Endothelial cell of umbilical vein (primary cell): ENCODE data around the gene RPL39L. TPM values are rescaled to one million over a fixed set of nuclear protein-coding genes. Genes with fewer than 3 reads are reported as not detected.

Source experiments
- BruUV-seq: library from RNA; stranded (reverse); fragments of 400-500 nt; replicated peaks from 2 replicates; lab custom pipeline; 2021; lab: Mats Ljungman, UMichigan
- CTCF ChIA-PET: fragments of 300-600, 350-600 bp; sonication (Branson Sonifier 250); formaldehyde crosslinking; loops from one replicate; lab custom pipeline; 2021; ENCODE audit warnings: antibody characterized with exemption, inconsistent platforms; lab: Charles Lee
- POLR2A ChIA-PET: fragments of 300-600, 350-600 bp; sonication (Branson Sonifier 250); formaldehyde crosslinking; loops from one replicate; lab custom pipeline; 2021; ENCODE audit warnings: antibody characterized with exemption, inconsistent platforms; lab: Charles Lee
- DNase-seq: peaks from one replicate; pipeline ENCODE4 v3.0.0-alpha.2; 2011; ENCODE audit warnings: low read depth, low spot score
- FAIRE-seq: peaks from 2 replicates; lab custom pipeline; 2011; peaks lifted over from hg19 to GRCh38; lab: Jason Lieb, UNC
- H2AFZ ChIP-seq: 2 replicates; pipeline ENCODE4 v1.6.0; 2012; ENCODE audit warnings: low read depth, low read length, control low read depth, inconsistent platforms
- H3K27ac ChIP-seq: 2 replicates; pipeline ENCODE4 v1.5.1; 2011; ENCODE audit warnings: low read depth, mild to moderate bottlenecking, control low read depth, low read length, moderate library complexity; ENCODE audit not compliant: insufficient read depth
- H3K27me3 ChIP-seq, 2 experiments: 2 replicates each; pipeline versions ENCODE4 v1.6.0 to v1.6.1; 2011; ENCODE audit warnings: low read length in 2 of 2, mixed read lengths in 1 of 2; ENCODE audit not compliant: control insufficient read depth in 2 of 2, insufficient read depth in 2 of 2
- H3K36me3 ChIP-seq, 2 experiments: 2 replicates in 1 of 2; 3 replicates in 1 of 2; pipeline ENCODE4 v1.5.1; 2011; ENCODE audit warnings: low read length in 2 of 2, mild to moderate bottlenecking in 1 of 2, moderate library complexity in 1 of 2; ENCODE audit not compliant: control insufficient read depth in 2 of 2, insufficient read depth in 2 of 2; ENCODE audit errors: extremely low read depth in 1 of 2
- H3K4me1 ChIP-seq: 3 replicates; pipeline ENCODE4 v1.5.1; 2011; ENCODE audit warnings: mild to moderate bottlenecking, low read length; ENCODE audit not compliant: control insufficient read depth, insufficient read depth; ENCODE audit errors: extremely low read depth
- H3K4me2 ChIP-seq: 2 replicates; pipeline ENCODE4 v1.6.1; 2011; ENCODE audit warnings: low read length, control low read depth, mixed read lengths; ENCODE audit not compliant: insufficient read depth
- H3K4me3 ChIP-seq, 3 experiments: fragments of 200-600 bp in 1 of 3; sonication (generic), shearing (Covaris generic) in 1 of 3; replicated peaks in 1 of 3; 2 replicates each; pipeline ENCODE4 v1.5.1; 2011 to 2016; ENCODE audit warnings: control low read depth in 3 of 3, low read length in 3 of 3, mild to moderate bottlenecking in 2 of 3, inconsistent platforms in 1 of 3, low read depth in 1 of 3, moderate library complexity in 1 of 3; ENCODE audit not compliant: insufficient read depth in 1 of 3
- H3K79me2 ChIP-seq: 2 replicates; pipeline ENCODE4 v1.6.0; 2012; ENCODE audit warnings: low read length, inconsistent platforms; ENCODE audit not compliant: control insufficient read depth, insufficient read depth
- H3K9ac ChIP-seq: replicated peaks from 2 replicates; pipeline ENCODE3; 2011; ENCODE audit warnings: low read length, control low read depth; ENCODE audit not compliant: insufficient read depth; ENCODE audit errors: extremely low read depth
- H3K9me1 ChIP-seq: replicated peaks from 3 replicates; pipeline ENCODE4 v1.6.0; 2011; ENCODE audit warnings: mild to moderate bottlenecking, low read length; ENCODE audit not compliant: control insufficient read depth, insufficient read depth; ENCODE audit errors: extremely low read depth
- H3K9me3 ChIP-seq: replicated peaks from 2 replicates; pipeline ENCODE4 v1.5.1; 2012; ENCODE audit warnings: low read length, inconsistent platforms; ENCODE audit not compliant: control insufficient read depth, insufficient read depth
- H4K20me1 ChIP-seq: replicated peaks from 2 replicates; pipeline ENCODE3; 2011; ENCODE audit warnings: mild to moderate bottlenecking, low read length; ENCODE audit not compliant: control insufficient read depth, insufficient read depth; ENCODE audit errors: extremely low read depth
- CTCF ChIP-seq, 2 donors: IDR thresholded peaks; 1 replicate in 1 of 2; 2 replicates in 1 of 2; pipeline ENCODE4 v1.5.1; 2011; ENCODE audit warnings: low read length in 2 of 2, mild to moderate bottlenecking in 2 of 2, moderate library complexity in 2 of 2, control low read depth in 1 of 2, inconsistent platforms in 1 of 2, low read depth in 1 of 2; ENCODE audit not compliant: insufficient read depth in 1 of 2; ENCODE audit errors: extremely low read depth in 1 of 2
- FOS ChIP-seq: IDR thresholded peaks from 2 replicates; pipeline ENCODE4 v1.6.1; 2011; ENCODE audit warnings: mild to moderate bottlenecking, low read length, moderate library complexity, borderline replicate concordance; ENCODE audit not compliant: insufficient read depth
- GATA2 ChIP-seq: IDR thresholded peaks from 2 replicates; pipeline ENCODE4 v1.7.0; 2011; ENCODE audit warnings: low read depth, mild to moderate bottlenecking, moderate library complexity, mixed read lengths, low read length; ENCODE audit not compliant: insufficient read length, insufficient read depth
- JUN ChIP-seq: IDR thresholded peaks from 2 replicates; pipeline ENCODE4 v1.6.1; 2011; ENCODE audit warnings: borderline replicate concordance, low read depth; ENCODE audit not compliant: insufficient read length, insufficient read depth
- POLR2A ChIP-seq: IDR thresholded peaks from 2 replicates; pipeline ENCODE4 v1.6.1; 2012; ENCODE audit warnings: low read depth, mild to moderate bottlenecking, control low read depth, low read length
- dilution Hi-C: fragments of 300-500 bp; cut with MboI; formaldehyde crosslinking; loops from one replicate; pipeline ENCODE4 v1.15.0; 2019; ENCODE audit warnings: low sequenced_read_pairs; ENCODE audit not compliant: extremely low pct_ligation_motif_present
- intact Hi-C: fragments of 100-400 bp; cut with micrococcal nuclease; formaldehyde crosslinking; loops from one replicate; pipeline ENCODE4 v1.10.0; 2022
- polyA plus RNA-seq, 4 experiments: library from polyadenylated mRNA; depleted of rRNA in 3 of 4; stranded (reverse) in 3 of 4; unstranded in 1 of 4; fragments of >200 nt; gene quantifications; 2 replicates each; pipeline versions ENCODE4 v1.2.1 to v1.2.3, GENCODE V29; 2011 to 2012; ENCODE audit warnings: missing spikeins in 1 of 4
- total RNA-seq: library from RNA; stranded (reverse); gene quantifications from 2 replicates; pipeline ENCODE4 v1.2.3, GENCODE V29; 2021

The RPL39L gene
- total and polyA plus RNA-seq, 2 donors (not counting 3 experiments of a cell fraction or from before 2014, with no cell fraction given): 14.3 to 22.3 TPM

DNA sequence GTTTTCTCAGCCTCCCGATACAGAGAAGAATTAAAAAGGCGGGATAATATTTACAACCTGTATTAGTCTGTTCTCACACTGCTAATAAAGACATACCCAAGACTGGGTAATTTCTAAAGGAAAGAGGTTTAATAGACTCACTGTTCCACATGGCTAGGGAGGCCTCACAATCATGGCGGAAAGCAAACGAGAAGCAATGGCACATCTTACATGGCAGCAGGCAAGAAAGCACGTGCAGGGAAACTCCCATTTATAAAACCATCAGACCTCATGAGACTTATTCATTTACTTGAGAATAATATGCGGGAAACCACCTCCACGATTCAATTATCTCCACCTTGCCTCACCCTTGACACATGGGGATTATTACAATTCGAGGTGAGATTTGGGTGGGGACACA is 27.5 kb upstream of the RPL39L start:
- Histone ChIP-seq H3K4me3 (no peak overlapping the region), H4K20me1 (no peaks in the 10 kb centered on the region), H3K9ac (no peak overlapping the region), H3K9me1 (no peaks in the 10 kb centered on the region), H3K9me3 (no peaks in the 10 kb centered on the region), H3K4me1 (no peaks in the 10 kb centered on the region), H2AFZ (no peak overlapping the region), H3K79me2 (no peaks in the 10 kb centered on the region), H3K36me3 (no peaks in the 10 kb centered on the region), H3K27ac (no peak overlapping the region), H3K4me2 (no peak overlapping the region), H3K27me3 (peaks cover 8 to 16% of the 10 kb centered on the region in 2 experiments)
- no TSS peak for BruUV-seq
- DNase-seq (no peak), FAIRE-seq (no peak)
- ChIA-PET POLR2A (no interaction called here), CTCF (interaction anchor here (0.8 to 2.9 kb wide), 6 partner anchors 8 to 318 kb away, joined by 4 to 47 read pairs (median 5); partner anchors contain the start of gene RPL39L)
- intact Hi-C loops: loop anchor here (10.0 kb wide), 1 partner anchor 552 kb away; the partner anchor contains the start of gene AHSG
- TF ChIP-seq JUN (no peak), FOS (no peak), GATA2 (no peak), POLR2A (no peak), CTCF (IDR thresholded peaks at IDR 0.05; ENCODE audit: extremely low read depth in 1 of 2, insufficient read depth in 1 of 2, low read depth in 1 of 2, low read length in 2 of 2) (no peak)
- dilution Hi-C loops: no loop called here

GRCh38 chr3:187165144-187165543 is 25.8 kb upstream of the RPL39L start:
- intact Hi-C loops (loop anchor here (1.0 to 10.0 kb wide), 5 partner anchors 26 to 550 kb away; partner anchors contain the start of genes AHSG, RPL39L and ST6GAL1), dilution Hi-C loops (no loop called here)
- no peak overlapping the region for H3K9ac ChIP-seq
- H3K27ac ChIP-seq: no peak overlapping the region
- ChIA-PET POLR2A (interaction anchor here (0.6 to 0.7 kb wide), 2 partner anchors 154 to 304 kb away, joined by 4 to 5 read pairs; no protein-coding TSS in a partner anchor), CTCF (interaction anchor here (0.6 to 7.0 kb wide), 64 partner anchors 9 to 1041 kb away, joined by 3 to 364 read pairs (median 5); partner anchors contain the start of gene RPL39L)
- H3K9me3 ChIP-seq: no peaks in the 10 kb centered on the region
- H2AFZ ChIP-seq: no peak overlapping the region
- peaks cover 15 to 28% of the 10 kb centered on the region in 2 experiments for H3K27me3 ChIP-seq
- H3K9me1 ChIP-seq: no peaks in the 10 kb centered on the region
- no TSS peak for BruUV-seq
- no peaks in the 10 kb centered on the region for H4K20me1 ChIP-seq
- H3K79me2 ChIP-seq: no peaks in the 10 kb centered on the region
- DNase-seq (peak; percentile 62), FAIRE-seq (peak; percentile 68)
- no peak overlapping the region for H3K4me3 ChIP-seq
- TF ChIP-seq CTCF (IDR thresholded peaks at IDR 0.05; ENCODE audit: extremely low read depth in 1 of 2, insufficient read depth in 1 of 2, low read depth in 1 of 2, low read length in 2 of 2): peak; percentile 54 to 61
- no peak for TF ChIP-seq FOS
- H3K4me2 ChIP-seq: no peak overlapping the region
- H3K36me3 ChIP-seq: no peaks in the 10 kb centered on the region
- no peaks in the 10 kb centered on the region for H3K4me1 ChIP-seq
